HG03378 (cell line): Measurements from ENCODE around the gene C5orf47.

Source experiments
- ATAC-seq: cut with Tn5 transposase; IDR thresholded peaks from one replicate; pipeline ENCODE4 v1.9.1; 2021; ENCODE audit warnings: mild to moderate bottlenecking, moderate library complexity; ENCODE audit not compliant: unreplicated experiment

The C5orf47 gene

DNA sequence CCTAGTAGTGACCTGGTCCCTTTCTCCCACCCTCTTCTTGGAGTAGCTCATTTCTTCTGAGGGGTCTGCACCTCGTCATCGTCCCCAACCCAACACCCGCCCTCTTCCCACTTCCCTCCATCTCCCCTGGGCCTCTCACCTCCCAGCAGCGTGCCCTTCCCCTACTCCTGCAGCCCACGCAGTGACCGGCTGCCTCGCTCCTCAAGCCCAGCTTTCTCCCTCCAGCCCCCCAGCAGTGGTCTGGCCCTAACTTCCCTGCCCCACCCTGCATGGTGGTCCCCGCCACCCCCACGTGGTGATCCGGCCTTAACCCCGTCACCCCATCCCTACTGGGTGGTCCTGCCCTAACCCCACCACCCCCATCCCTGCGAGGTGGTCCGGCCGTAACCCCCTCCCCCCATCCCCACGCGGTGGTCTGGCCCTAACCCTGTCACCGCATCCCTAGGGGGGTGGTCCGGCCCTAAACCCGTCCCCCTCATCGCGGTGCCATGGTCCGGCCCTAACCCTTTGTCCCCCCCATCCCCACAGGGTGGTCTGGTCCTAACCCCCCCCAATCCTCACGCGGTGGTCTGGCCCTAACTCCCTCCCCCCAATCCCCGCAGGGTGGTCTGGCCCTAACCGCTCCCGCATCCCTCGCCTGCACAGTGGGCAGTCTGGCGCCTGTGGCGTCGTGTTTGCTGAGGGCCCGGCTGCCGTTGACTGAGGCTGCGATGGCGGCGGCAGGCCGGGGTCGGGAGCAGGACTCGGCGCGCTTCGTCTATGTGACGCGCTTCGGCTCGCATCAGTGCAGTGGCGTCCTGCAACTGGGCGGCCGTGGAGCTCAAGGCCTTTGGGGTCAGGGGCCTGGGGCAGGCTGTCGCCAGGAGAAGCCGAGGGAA is at the start of gene C5orf47:
TSS of gene C5orf47 (plus strand) at position 617 of the 878 bp plus-strand sequence. CDS start at position 711, 94 bp downstream.
- ATAC-seq, result no peak

DNA sequence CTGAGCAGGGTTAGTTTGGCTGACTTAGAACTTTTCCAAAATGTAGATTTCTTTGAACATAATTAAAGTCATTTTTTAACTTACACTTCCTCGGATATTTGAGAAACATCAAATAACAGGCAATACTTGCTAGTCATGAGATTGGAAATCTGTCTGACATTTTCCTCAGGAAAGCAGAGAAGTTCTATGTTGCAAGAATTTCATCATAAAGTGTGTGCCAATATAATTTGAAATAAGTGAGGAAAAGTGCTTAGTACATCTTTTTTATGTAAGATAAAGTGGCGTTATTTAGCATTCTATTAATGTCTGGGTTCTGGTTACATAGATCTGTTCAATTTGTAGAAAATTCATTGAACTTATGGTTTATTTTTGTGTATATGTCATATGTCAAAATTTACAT is 48.7 kb upstream of the C5orf47 start:
- no peak for ATAC-seq

GRCh38 chr5:173941102-173941501 is 47.9 kb upstream of the C5orf47 start:
- ATAC-seq, result no peak

GRCh38 chr5:173941758-173942401 is 47.1 kb upstream of the C5orf47 start:
- no peak for ATAC-seq

GRCh38 chr5:173944511-173944910 is 44.5 kb upstream of the C5orf47 start:
- no peak for ATAC-seq

DNA sequence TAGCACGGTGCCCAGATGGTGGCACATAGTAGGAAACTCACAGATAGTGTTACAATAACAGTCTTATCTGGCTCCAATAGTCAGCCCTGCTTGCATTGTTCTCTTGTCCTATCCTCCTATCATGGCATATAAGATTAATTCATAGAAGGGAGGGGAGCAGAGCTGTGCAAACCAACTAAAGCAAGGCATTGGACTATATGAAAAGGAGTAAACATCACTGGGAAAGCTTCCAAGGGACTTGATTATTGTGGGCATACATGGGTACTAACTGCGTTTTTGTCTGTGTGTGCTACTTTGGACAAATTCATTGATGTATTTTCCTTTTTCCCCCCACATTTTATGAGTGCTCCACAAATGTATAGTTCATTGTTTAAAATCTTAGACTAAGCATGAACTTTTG is 43.8 kb upstream of the C5orf47 start:
- no peak for ATAC-seq

- ATAC-seq, result no peak
These were observed 42.6 kb upstream of the C5orf47 start for GRCh38 chr5:173946323-173946722.

- no peak for ATAC-seq
These were observed 38.1 kb upstream of the C5orf47 start for GRCh38 chr5:173950829-173951228.

- ATAC-seq, result no peak
These were observed 35.4 kb upstream of the C5orf47 start for GRCh38 chr5:173953528-173954090.

- ATAC-seq, result no peak
These were observed 34.1 kb upstream of the C5orf47 start for GRCh38 chr5:173954671-173955521.

DNA sequence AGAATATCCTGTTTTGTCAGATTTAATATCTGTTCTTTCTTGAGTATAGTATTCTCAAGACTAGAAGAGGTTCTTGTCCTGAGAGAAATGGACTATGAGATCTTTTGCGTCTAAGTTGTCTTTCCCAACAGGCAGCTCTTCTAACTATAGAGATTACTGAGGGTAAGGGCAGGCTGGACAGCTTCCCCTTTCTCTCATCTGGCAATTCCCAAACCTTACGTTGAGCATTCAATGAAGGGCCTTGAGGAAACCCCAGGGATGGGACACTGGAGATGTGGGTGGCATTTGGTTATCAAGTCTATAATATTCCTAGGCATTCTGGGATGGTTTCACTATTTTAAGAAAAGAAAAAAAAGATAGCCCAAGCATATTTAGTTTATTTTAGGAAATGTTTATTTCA is 28.0 kb upstream of the C5orf47 start:
- no peak for ATAC-seq

- no peak for ATAC-seq
These were observed 27.6 kb upstream of the C5orf47 start for GRCh38 chr5:173961418-173961817.

- no peak for ATAC-seq
These were observed 26.5 kb upstream of the C5orf47 start for GRCh38 chr5:173962436-173962972.

- ATAC-seq, result no peak
These were observed 25.7 kb upstream of the C5orf47 start for GRCh38 chr5:173963182-173963838.

DNA sequence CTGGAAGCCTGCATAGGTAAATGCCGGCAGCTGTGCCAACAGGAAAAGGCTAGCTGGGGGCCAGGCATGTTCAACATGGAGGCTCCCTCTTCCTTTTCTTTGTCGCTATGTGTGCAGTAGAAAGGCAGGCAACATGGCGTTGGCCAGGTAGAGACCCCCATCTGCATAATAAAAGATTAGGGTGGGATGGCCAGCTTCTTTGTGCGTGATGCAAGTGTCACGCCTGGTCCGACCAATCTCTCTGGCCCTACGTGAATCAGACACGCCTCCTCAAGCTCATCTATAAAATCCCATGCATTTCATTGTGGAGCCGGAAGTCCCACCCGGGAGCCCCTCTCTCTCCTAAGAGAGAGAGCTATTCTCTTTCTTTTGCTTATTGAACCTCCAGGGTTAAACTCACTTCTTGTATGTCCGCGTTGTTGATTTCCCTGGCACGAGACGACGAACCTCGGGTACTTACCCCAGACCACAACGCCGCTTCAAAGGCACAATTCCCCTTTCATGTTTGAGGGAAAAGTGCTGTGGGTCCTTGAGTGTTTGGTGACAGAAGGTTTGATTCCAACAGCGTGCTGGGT is 25.0 kb upstream of the C5orf47 start:
- ATAC-seq, result no peak

- ATAC-seq, result no peak
These were observed 24.5 kb upstream of the C5orf47 start for GRCh38 chr5:173964506-173964905.

DNA sequence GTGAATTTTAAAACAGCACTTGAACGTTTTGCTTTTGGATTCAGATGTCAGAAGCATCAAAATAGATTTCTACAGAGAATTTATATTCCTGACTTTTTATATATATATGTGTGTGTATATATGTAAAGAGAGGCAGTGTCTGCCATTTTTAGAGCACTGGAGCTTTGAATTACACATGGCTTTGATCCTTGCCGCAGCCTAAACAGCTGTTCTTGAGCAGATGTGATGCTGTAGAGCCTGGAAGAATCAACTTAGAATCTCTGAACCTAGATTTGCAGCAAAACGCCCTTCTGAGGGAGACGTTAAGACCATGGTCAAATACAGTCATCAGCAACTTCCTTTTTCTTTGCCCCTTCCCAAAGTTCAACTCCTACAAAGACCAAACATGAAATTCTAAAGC is 21.7 kb upstream of the C5orf47 start:
- ATAC-seq, result no peak

DNA sequence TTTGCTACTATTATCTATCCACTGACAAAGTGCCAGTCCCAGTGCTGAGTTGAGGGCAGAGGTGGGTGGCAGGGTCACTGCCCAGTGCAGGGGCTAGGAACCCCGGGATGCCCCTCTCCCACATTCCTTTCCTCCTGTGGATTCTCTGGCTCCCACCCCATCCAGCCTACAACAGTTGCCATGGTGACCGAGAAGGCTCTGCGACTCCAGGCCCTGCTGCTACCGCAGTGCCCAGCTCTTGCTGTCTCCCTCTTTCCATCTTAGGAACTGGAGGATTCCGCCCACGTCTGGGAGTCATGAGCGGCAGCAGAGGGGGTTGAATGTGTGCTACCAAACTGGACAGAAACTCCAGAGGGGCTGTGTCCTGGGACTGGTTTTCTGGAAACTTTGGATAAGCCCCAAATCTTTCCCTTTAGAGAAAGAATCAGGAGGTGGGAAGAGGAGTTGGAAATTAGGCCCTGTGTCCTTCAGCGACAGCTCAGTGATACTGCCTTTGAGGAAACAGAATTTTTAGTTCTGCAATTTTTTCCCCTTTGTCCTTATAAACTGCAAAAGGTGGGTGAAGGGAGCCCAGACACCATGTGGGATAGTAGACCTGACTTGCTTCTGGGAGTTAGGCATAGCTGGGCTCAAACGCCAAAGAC is 20.7 kb upstream of the C5orf47 start:
- ATAC-seq, result no peak
